C4-2B (cell line): Measurements from ENCODE around the gene ELAVL1.

Experiments
- CTCF ChIP-seq: fragments of 450-650 bp; conservative IDR thresholded peaks from 2 replicates; pipeline ENCODE4 v1.5.1; 2017; ENCODE audit warnings: mild to moderate bottlenecking
- ZFX ChIP-seq: fragments of 450-650 bp; IDR thresholded peaks from 2 replicates; pipeline ENCODE4 v1.6.1; 2017

DNA sequence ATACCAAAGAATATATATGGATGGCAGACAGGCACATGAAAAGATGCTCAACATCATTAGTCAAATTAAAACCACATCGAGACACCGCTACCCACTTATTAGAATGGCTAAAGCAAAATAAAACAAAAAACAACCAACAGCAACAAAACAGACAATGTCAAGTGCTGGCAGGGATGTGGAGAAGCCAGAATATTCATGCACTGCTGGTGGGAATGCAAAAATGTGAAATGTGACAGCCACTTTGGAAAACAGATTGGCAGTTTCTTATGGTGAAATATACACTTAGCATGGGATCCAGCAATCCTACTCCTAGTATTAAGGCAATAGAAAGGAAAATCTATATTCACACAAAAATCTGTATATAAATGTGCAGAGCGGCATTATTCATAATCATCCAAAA is 8.6 kb downstream of the ELAVL1 start:
- TF ChIP-seq CTCF, result no peak
- TF ChIP-seq ZFX, result no peak
